SKM-1 (cell line): Measurements from ENCODE around the gene TADA3.
A peak's percentile ranks its signal among the peaks of the same experiment; 100 is the strongest.
"Not testable (repeated sequence)": the region's sequence is repeated elsewhere in the genome, so short reads cannot be mapped to it uniquely, and the experiment has no call there.

Experiments
- DNase-seq: peaks from one replicate; lab custom pipeline; 2025; ENCODE audit not compliant: unreplicated experiment; lab: John Stamatoyannopoulos, UW

TADA3 gene

GRCh38 chr3:9785602-9786001 is 6.7 kb downstream of the TADA3 start:
- DNase-seq = no peak

- no peak for DNase-seq
Observed at GRCh38 chr3:9784965-9785364, 7.3 kb downstream of the TADA3 start.

GRCh38 chr3:9783954-9784353 is 8.3 kb downstream of the TADA3 start:
- DNase-seq = no peak

- DNase-seq = no peak
Observed at GRCh38 chr3:9782770-9783169, 9.5 kb downstream of the TADA3 start.

DNA sequence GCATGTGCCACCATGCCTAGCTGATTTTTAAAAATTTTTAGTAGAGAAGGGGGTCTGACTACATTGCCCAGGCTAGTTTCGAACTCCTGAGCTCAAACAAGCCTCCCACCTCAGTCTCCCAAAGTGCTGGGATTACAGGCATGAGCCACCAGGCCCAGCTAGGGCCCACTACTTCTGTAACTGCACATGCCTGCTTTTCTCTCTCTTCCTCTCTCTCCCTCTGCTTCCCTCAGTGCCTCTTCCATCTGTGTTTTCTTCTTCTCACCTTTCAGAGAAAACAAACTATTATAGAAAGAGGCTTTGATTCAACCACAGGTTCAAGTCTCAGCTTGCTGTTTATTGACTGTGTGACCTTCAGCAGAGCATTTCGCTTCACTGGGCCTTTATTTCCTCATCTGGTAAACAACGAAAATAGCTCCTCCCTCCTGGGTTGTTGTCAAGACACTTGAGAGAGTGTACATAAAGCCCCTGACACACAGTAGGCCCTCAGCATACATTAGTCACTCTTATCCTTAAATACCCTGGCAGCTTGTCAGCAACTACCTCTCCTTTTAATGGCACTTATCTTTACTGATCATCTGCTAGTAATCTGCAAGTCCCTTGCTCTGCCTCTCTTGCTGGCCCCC is 10.2 kb downstream of the TADA3 start:
- DNase-seq = no peak

DNA sequence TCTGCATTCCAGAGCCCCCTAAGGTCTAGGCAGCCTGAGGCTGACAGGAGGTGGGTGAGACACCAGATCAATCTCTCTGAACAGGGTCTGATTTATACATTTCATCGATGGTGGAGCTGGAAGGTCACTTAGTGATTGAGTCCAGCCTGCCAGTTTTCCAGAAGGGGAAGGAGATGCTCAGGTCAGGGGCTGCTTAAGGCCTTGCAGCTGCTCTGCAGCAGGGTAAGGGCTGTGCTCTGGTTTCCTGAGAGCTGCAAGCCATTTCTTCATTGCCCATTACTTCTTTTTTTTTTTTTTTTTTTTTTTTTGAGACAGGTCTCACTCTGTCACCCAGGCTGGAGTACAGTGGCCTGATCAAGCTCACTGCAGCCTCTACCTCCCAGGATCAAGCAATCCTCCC is 10.7 kb downstream of the TADA3 start:
- DNase-seq = no peak

DNA sequence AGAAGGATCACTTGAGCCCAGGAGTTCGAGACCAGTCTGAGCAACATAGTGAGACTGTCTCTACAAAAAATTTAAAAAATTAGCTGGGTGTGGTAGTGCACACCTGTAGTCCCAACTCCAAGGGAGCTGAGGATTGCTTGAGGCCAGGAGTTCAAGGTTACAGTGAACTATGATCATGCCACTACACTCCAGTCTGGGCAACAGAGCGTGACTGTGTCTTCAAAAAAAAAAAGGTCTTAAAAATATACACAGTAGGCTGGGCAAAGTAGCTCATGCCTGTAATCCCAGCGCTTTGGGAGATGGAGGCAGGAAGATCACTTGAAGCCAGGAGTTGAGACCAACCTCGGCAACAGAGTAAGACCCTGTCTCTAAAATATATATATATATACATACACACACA is 11.4 kb downstream of the TADA3 start:
- DNase-seq = no peak

DNA sequence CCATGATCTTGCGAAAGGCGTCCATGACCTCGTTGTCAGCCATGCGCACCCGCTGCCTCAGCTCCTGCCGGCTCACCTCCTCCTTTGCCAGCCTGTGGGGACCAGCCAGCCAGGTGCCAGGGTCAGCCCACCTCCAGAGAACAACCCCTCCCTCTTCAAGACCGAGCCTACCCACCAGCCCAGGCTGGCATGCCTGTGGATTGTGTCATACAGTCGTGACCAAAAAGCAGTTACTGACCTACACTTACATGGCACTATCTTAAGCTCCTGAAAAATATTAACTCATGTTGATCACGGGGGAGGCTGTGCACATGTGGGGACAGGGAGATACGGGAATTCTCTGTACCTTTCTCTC is 11.8 kb downstream of the TADA3 start:
- no peak for DNase-seq

- peak; percentile 91 for DNase-seq
Observed at GRCh38 chr3:9779721-9780457, 12.4 kb downstream of the TADA3 start.

DNA sequence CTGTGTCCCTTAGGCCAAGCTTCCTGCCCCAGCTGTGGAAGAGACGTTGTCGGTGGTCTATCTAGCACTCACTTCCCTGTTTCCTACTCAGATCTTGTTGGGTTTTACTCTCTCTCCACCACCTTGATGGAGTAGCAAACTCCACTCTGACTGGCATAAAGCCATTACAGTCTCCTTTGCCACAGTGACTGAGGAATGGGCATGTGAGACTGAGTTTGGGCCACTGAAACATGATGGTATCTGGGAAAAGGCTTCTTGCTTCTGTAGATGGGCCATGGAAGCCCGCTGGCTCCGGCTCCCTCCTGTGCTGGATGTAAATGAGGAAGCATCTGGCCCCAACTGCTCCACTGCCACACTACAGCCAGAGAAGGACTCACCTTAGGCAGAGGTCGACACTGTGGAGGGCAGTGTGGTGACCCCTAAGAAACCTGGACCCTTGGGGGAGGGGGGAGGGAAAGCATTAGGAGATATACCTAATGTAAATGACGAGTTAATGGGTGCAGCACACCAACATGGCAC is 13.1 kb downstream of the TADA3 start:
- DNase-seq = no peak

DNA sequence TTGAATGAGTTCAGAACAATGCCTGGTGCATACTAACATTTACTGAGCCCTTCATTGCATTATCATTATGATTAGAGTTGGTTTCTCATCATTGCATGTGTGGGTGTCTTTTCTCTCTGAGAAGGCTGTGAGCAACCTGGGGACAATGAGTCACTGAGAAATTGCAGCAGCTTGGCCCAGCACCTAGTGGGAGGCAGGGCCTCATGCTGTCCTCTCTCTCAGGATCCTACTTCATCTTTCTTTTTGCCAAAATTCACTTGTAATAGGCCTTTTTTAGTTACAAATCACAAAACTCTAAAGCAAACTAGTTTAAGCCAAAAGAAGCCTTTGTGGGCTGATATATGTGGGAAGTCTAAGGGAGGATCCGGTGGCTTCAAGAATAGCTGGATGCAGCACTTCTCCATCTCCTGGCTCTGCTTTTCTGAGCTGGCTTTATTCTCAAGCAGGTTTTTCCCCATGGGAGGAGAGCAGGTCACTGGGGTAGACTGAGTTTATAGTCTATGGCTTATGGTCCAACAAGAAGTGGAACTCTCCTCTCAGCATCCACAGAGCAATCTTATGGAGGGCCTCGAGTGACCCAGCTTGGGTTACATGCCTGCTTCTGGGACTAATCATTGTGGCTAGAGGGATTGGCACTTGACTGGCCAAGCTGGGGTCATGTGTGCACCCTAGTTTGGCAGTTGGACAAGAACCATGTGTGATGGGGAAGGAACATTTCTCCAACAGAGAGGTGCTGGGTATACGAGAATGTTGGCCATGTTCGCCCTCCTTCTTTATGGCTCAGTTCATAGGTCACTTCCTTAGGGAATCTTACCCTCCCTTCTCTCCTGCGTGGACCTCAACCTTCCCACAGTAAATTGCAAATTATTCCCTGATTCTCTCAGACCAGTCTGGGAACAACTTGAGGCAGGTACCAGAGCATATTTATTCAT is 13.9 kb downstream of the TADA3 start:
- DNase-seq = no peak

- DNase-seq = no peak
Observed at GRCh38 chr3:9777694-9778021, 14.6 kb downstream of the TADA3 start.

GRCh38 chr3:9776896-9777693 is 15.2 kb downstream of the TADA3 start:
- no peak for DNase-seq

- not testable (repeated sequence) for DNase-seq
Observed at GRCh38 chr3:9771007-9771406, 21.3 kb downstream of the TADA3 start.

GRCh38 chr3:9770276-9770812 is 21.9 kb downstream of the TADA3 start:
- DNase-seq = no peak

GRCh38 chr3:9769426-9770275 is 22.6 kb downstream of the TADA3 start, which contains the start of gene CAMK1:
TSS of gene CAMK1 (minus strand) at chr3:9769947. CDS start at chr3:9767749, 2,198 bp downstream.
- no peak for DNase-seq

- no peak for DNase-seq
Observed at GRCh38 chr3:9769012-9769411, 23.3 kb downstream of the TADA3 start.

DNA sequence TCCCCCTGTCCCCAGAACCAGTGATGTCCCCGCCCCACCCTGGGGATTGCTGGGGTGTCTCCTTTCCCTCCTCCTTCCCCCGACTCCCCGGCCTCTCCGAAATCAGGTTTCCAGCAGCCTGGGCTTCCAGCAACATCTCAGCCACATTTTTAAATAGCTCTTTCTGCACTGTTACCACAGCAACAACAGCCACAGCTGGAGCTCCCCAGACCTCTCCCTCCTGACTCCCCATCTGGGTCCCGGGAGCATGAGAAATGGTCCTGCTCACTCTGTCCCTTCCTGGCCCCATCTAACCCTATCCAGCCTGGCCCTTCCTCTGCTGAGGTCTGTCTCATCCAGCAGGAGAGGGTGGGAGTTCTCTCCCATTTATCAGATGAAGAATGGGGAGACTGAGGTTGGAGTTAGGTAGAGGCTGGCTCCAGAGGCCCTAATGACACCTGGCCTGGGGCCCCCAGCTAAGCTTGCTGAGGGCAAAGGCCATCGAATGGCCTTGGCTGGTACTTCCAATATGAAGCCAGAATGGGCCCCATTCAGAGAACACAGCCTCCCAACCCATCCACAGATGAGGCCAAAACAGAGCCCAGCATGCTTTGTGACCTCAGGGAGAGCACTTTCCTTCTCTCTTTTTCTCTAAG is 24.0 kb downstream of the TADA3 start:
- DNase-seq = no peak

DNA sequence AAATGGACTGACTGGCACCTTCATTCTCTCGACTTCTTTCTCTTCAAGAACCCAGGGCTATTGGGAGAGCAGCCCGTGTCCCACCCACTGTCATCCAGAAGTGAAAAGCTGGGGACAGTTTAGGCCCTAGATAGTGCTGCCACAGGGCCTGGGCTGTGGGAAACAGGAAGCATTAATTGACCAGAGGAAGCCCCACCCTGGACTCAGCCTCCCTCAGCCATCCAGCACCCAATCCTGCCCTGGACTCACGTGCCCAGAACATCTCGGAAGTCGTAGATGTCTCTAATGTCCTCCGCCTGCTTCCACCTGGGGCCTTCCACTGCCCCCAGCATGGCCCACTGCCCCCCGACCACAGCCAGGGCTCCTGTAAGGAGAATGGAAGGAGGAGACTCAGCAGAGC is 24.9 kb downstream of the TADA3 start:
- DNase-seq = no peak
